Epithelial cell of prostate (primary cell): ENCODE measurements around the gene NOL12.
"Not testable (repeated sequence)": the region's sequence is repeated elsewhere in the genome, so short reads cannot be mapped to it uniquely, and the experiment has no call there.

Experiments
- DNase-seq: peaks from one replicate; pipeline ENCODE4 v3.0.0-alpha.2; 2011; ENCODE audit warnings: low read depth, low spot score
- H3K27ac ChIP-seq: fragments of 450-650 bp; 2 replicates; pipeline ENCODE4 v1.5.1; 2017; ENCODE audit warnings: mild to moderate bottlenecking

Gene NOL12

GRCh38 chr22:37678372-37678771 lies 7.8 kb upstream of the NOL12 start:
- DNase-seq: no peak

GRCh38 chr22:37679670-37680069 lies 6.5 kb upstream of the NOL12 start:
- DNase-seq: no peak
- no peak overlapping the region for H3K27ac ChIP-seq

More at GRCh38 chr22:37678372-37678771, 7.8 kb upstream of the NOL12 start:
- peak overlapping the region; percentile 92 for H3K27ac ChIP-seq

- no peak for DNase-seq
- H3K27ac ChIP-seq: peak overlapping the region; percentile 4
Measured at GRCh38 chr22:37680191-37680851, 5.8 kb upstream of the NOL12 start.

- H3K27ac ChIP-seq: peak overlapping the region; percentile 4
- no peak for DNase-seq
Measured at GRCh38 chr22:37681001-37681424, 5.1 kb upstream of the NOL12 start.

- no peak overlapping the region for H3K27ac ChIP-seq
- no peak for DNase-seq
Measured at GRCh38 chr22:37681556-37682049, 4.5 kb upstream of the NOL12 start.

GRCh38 chr22:37684803-37685615 lies 1.1 kb upstream of the NOL12 start:
- no peak for DNase-seq
- peak overlapping the region; percentile 74 for H3K27ac ChIP-seq

- no peak for DNase-seq
- peak overlapping the region; percentile 66 for H3K27ac ChIP-seq
Measured at GRCh38 chr22:37690407-37690806, 4.3 kb downstream of the NOL12 start.

GRCh38 chr22:37690901-37691504 lies 4.9 kb downstream of the NOL12 start:
- H3K27ac ChIP-seq: peak overlapping the region; percentile 66
- DNase-seq: no peak

- no peak overlapping the region for H3K27ac ChIP-seq
- no peak for DNase-seq
Measured at GRCh38 chr22:37692627-37693285, 6.6 kb downstream of the NOL12 start.

- not testable (repeated sequence) for DNase-seq, H3K27ac ChIP-seq
Measured at GRCh38 chr22:37694131-37694530, 8.0 kb downstream of the NOL12 start.

GRCh38 chr22:37696260-37696656 lies 10.1 kb downstream of the NOL12 start:
- not testable (repeated sequence) for DNase-seq, H3K27ac ChIP-seq

- H3K27ac ChIP-seq: no peak within 1 kb of the TSS
- peak; percentile 73 for DNase-seq
Measured at GRCh38 chr22:37696657-37697537, 10.8 kb downstream of the NOL12 start, which contains the start of gene TRIOBP. Gene TRIOBP, plus strand, starts transcription at chr22:37697048. Its CDS starts 4,318 bp downstream, at chr22:37701366.

GRCh38 chr22:37697538-37697835 lies 11.3 kb downstream of the NOL12 start:
- no peak overlapping the region for H3K27ac ChIP-seq
- no peak for DNase-seq

- no peak overlapping the region for H3K27ac ChIP-seq
- no peak for DNase-seq
Measured at GRCh38 chr22:37701141-37701786, 15.1 kb downstream of the NOL12 start.

GRCh38 chr22:37703906-37704305 lies 17.8 kb downstream of the NOL12 start:
- H3K27ac ChIP-seq: no peak overlapping the region
- DNase-seq: no peak

GRCh38 chr22:37704645-37705044 lies 18.5 kb downstream of the NOL12 start:
- no peak overlapping the region for H3K27ac ChIP-seq
- no peak for DNase-seq

- no peak for DNase-seq
- H3K27ac ChIP-seq: no peak overlapping the region
Measured at GRCh38 chr22:37705205-37705604, 19.1 kb downstream of the NOL12 start.

- H3K27ac ChIP-seq: no peak overlapping the region
- DNase-seq: no peak
Measured at GRCh38 chr22:37708580-37709444, 22.7 kb downstream of the NOL12 start.
